Endothelial cell of umbilical vein (primary cell): ENCODE measurements around the gene COL18A1. TPM values are rescaled to one million over a fixed set of nuclear protein-coding genes. Genes with fewer than 3 reads are reported as not detected.

Experiments used
- BruUV-seq: library from RNA; stranded (reverse); fragments of 400-500 nt; replicated peaks from 2 replicates; lab custom pipeline; 2021; lab: Mats Ljungman, UMichigan
- CTCF ChIA-PET: fragments of 300-600, 350-600 bp; sonication (Branson Sonifier 250); formaldehyde crosslinking; loops from one replicate; lab custom pipeline; 2021; ENCODE audit warnings: antibody characterized with exemption, inconsistent platforms; lab: Charles Lee
- POLR2A ChIA-PET: fragments of 300-600, 350-600 bp; sonication (Branson Sonifier 250); formaldehyde crosslinking; loops from one replicate; lab custom pipeline; 2021; ENCODE audit warnings: antibody characterized with exemption, inconsistent platforms; lab: Charles Lee
- DNase-seq: peaks from one replicate; pipeline ENCODE4 v3.0.0-alpha.2; 2011; ENCODE audit warnings: low read depth, low spot score
- FAIRE-seq: peaks from 2 replicates; lab custom pipeline; 2011; peaks lifted over from hg19 to GRCh38; lab: Jason Lieb, UNC
- H2AFZ ChIP-seq: 2 replicates; pipeline ENCODE4 v1.6.0; 2012; ENCODE audit warnings: low read depth, low read length, control low read depth, inconsistent platforms
- H3K27ac ChIP-seq: 2 replicates; pipeline ENCODE4 v1.5.1; 2011; ENCODE audit warnings: low read depth, mild to moderate bottlenecking, control low read depth, low read length, moderate library complexity; ENCODE audit not compliant: insufficient read depth
- H3K27me3 ChIP-seq, 2 experiments: 2 replicates each; pipeline versions ENCODE4 v1.6.0 to v1.6.1; 2011; ENCODE audit warnings: low read length in 2 of 2, mixed read lengths in 1 of 2; ENCODE audit not compliant: control insufficient read depth in 2 of 2, insufficient read depth in 2 of 2
- H3K36me3 ChIP-seq, 2 experiments: 2 replicates in 1 of 2; 3 replicates in 1 of 2; pipeline ENCODE4 v1.5.1; 2011; ENCODE audit warnings: low read length in 2 of 2, mild to moderate bottlenecking in 1 of 2, moderate library complexity in 1 of 2; ENCODE audit not compliant: control insufficient read depth in 2 of 2, insufficient read depth in 2 of 2; ENCODE audit errors: extremely low read depth in 1 of 2
- H3K4me1 ChIP-seq: 3 replicates; pipeline ENCODE4 v1.5.1; 2011; ENCODE audit warnings: mild to moderate bottlenecking, low read length; ENCODE audit not compliant: control insufficient read depth, insufficient read depth; ENCODE audit errors: extremely low read depth
- H3K4me2 ChIP-seq: 2 replicates; pipeline ENCODE4 v1.6.1; 2011; ENCODE audit warnings: low read length, control low read depth, mixed read lengths; ENCODE audit not compliant: insufficient read depth
- H3K4me3 ChIP-seq, 3 experiments: fragments of 200-600 bp in 1 of 3; sonication (generic), shearing (Covaris generic) in 1 of 3; replicated peaks in 1 of 3; 2 replicates each; pipeline ENCODE4 v1.5.1; 2011 to 2016; ENCODE audit warnings: control low read depth in 3 of 3, low read length in 3 of 3, mild to moderate bottlenecking in 2 of 3, inconsistent platforms in 1 of 3, low read depth in 1 of 3, moderate library complexity in 1 of 3; ENCODE audit not compliant: insufficient read depth in 1 of 3
- H3K79me2 ChIP-seq: 2 replicates; pipeline ENCODE4 v1.6.0; 2012; ENCODE audit warnings: low read length, inconsistent platforms; ENCODE audit not compliant: control insufficient read depth, insufficient read depth
- H3K9ac ChIP-seq: replicated peaks from 2 replicates; pipeline ENCODE3; 2011; ENCODE audit warnings: low read length, control low read depth; ENCODE audit not compliant: insufficient read depth; ENCODE audit errors: extremely low read depth
- H3K9me1 ChIP-seq: replicated peaks from 3 replicates; pipeline ENCODE4 v1.6.0; 2011; ENCODE audit warnings: mild to moderate bottlenecking, low read length; ENCODE audit not compliant: control insufficient read depth, insufficient read depth; ENCODE audit errors: extremely low read depth
- H3K9me3 ChIP-seq: replicated peaks from 2 replicates; pipeline ENCODE4 v1.5.1; 2012; ENCODE audit warnings: low read length, inconsistent platforms; ENCODE audit not compliant: control insufficient read depth, insufficient read depth
- H4K20me1 ChIP-seq: replicated peaks from 2 replicates; pipeline ENCODE3; 2011; ENCODE audit warnings: mild to moderate bottlenecking, low read length; ENCODE audit not compliant: control insufficient read depth, insufficient read depth; ENCODE audit errors: extremely low read depth
- CTCF ChIP-seq, 2 donors: IDR thresholded peaks; 1 replicate in 1 of 2; 2 replicates in 1 of 2; pipeline ENCODE4 v1.5.1; 2011; ENCODE audit warnings: low read length in 2 of 2, mild to moderate bottlenecking in 2 of 2, moderate library complexity in 2 of 2, control low read depth in 1 of 2, inconsistent platforms in 1 of 2, low read depth in 1 of 2; ENCODE audit not compliant: insufficient read depth in 1 of 2; ENCODE audit errors: extremely low read depth in 1 of 2
- EZH2 ChIP-seq: IDR thresholded peaks from 2 replicates; pipeline ENCODE4 v1.6.1; 2012; ENCODE audit warnings: borderline replicate concordance, low read depth, mild to moderate bottlenecking, moderate library complexity, low read length, inconsistent platforms; ENCODE audit not compliant: severe bottlenecking
- FOS ChIP-seq: IDR thresholded peaks from 2 replicates; pipeline ENCODE4 v1.6.1; 2011; ENCODE audit warnings: mild to moderate bottlenecking, low read length, moderate library complexity, borderline replicate concordance; ENCODE audit not compliant: insufficient read depth
- GATA2 ChIP-seq: IDR thresholded peaks from 2 replicates; pipeline ENCODE4 v1.7.0; 2011; ENCODE audit warnings: low read depth, mild to moderate bottlenecking, moderate library complexity, mixed read lengths, low read length; ENCODE audit not compliant: insufficient read length, insufficient read depth
- JUN ChIP-seq: IDR thresholded peaks from 2 replicates; pipeline ENCODE4 v1.6.1; 2011; ENCODE audit warnings: borderline replicate concordance, low read depth; ENCODE audit not compliant: insufficient read length, insufficient read depth
- MYC ChIP-seq: IDR thresholded peaks from one replicate; pipeline ENCODE4 v1.6.1; 2011; ENCODE audit warnings: mild to moderate bottlenecking, low read depth, low read length
- POLR2A ChIP-seq: IDR thresholded peaks from 2 replicates; pipeline ENCODE4 v1.6.1; 2012; ENCODE audit warnings: low read depth, mild to moderate bottlenecking, control low read depth, low read length
- POLR2AphosphoS5 ChIP-seq: IDR thresholded peaks from 2 replicates; pipeline ENCODE4 v1.6.1; 2012; ENCODE audit warnings: low read depth, mild to moderate bottlenecking, control low read depth, low read length, moderate library complexity; ENCODE audit not compliant: insufficient read depth
- dilution Hi-C: fragments of 300-500 bp; cut with MboI; formaldehyde crosslinking; loops from one replicate; pipeline ENCODE4 v1.15.0; 2019; ENCODE audit warnings: low sequenced_read_pairs; ENCODE audit not compliant: extremely low pct_ligation_motif_present
- intact Hi-C: fragments of 100-400 bp; cut with micrococcal nuclease; formaldehyde crosslinking; loops from one replicate; pipeline ENCODE4 v1.10.0; 2022
- polyA plus RNA-seq, 4 experiments: library from polyadenylated mRNA; depleted of rRNA in 3 of 4; stranded (reverse) in 3 of 4; unstranded in 1 of 4; fragments of >200 nt; gene quantifications; 2 replicates each; pipeline versions ENCODE4 v1.2.1 to v1.2.3, GENCODE V29; 2011 to 2012; ENCODE audit warnings: missing spikeins in 1 of 4
- total RNA-seq: library from RNA; stranded (reverse); gene quantifications from 2 replicates; pipeline ENCODE4 v1.2.3, GENCODE V29; 2021
- TF ChIP-seq, protein P1 (sequence below): IDR thresholded peaks from 2 replicates; pipeline ENCODE4 v1.6.1; 2011; ENCODE audit not compliant: insufficient read depth, insufficient read length

Gene COL18A1
- total and polyA plus RNA-seq, 2 donors (not counting 3 experiments of a cell fraction or from before 2014, with no cell fraction given) = 198 to 252 TPM

- DNase-seq = no peak
- Histone ChIP-seq H3K27me3 (no peaks in the 10 kb centered on the region), H3K36me3 (no peaks in the 10 kb centered on the region), H3K9ac (no peak overlapping the region), H3K27ac (no peak overlapping the region), H2AFZ (no peak overlapping the region), H3K4me1 (peaks cover 21% of the 10 kb centered on the region), H3K79me2 (no peaks in the 10 kb centered on the region), H3K4me3 (no peak overlapping the region), H3K9me1 (no peaks in the 10 kb centered on the region), H4K20me1 (no peaks in the 10 kb centered on the region), H3K4me2 (no peak overlapping the region), H3K9me3 (no peaks in the 10 kb centered on the region)
- POLR2A ChIA-PET = no interaction called here
- no TSS peak for BruUV-seq
- no peak for FAIRE-seq
- intact Hi-C loops (no loop called here), dilution Hi-C loops (no loop called here)
- CTCF ChIA-PET = no interaction called here
- TF ChIP-seq FOS (no peak), MYC (no peak), GATA2 (no peak), CTCF (IDR thresholded peaks at IDR 0.05; ENCODE audit: extremely low read depth in 1 of 2, insufficient read depth in 1 of 2, low read depth in 1 of 2, low read length in 2 of 2) (no peak), POLR2A (no peak), JUN (no peak), EZH2 (no peak), POLR2AphosphoS5 (no peak)
- TF ChIP-seq, protein P1, sequence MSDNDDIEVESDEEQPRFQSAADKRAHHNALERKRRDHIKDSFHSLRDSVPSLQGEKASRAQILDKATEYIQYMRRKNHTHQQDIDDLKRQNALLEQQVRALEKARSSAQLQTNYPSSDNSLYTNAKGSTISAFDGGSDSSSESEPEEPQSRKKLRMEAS = no peak
Measured at GRCh38 chr21:45370575-45370974, 34.4 kb upstream of the COL18A1 start.
